HG02623 (cell line): Measurements from ENCODE around the gene PLPPR2.
"Not testable (repeated sequence)": the region's sequence is repeated elsewhere in the genome, so short reads cannot be mapped to it uniquely, and the experiment has no call there.

Experiments
- ATAC-seq: cut with Tn5 transposase; IDR thresholded peaks from one replicate; pipeline ENCODE4 v1.9.1; 2021; ENCODE audit warnings: moderate library complexity; ENCODE audit not compliant: unreplicated experiment

PLPPR2 gene

DNA sequence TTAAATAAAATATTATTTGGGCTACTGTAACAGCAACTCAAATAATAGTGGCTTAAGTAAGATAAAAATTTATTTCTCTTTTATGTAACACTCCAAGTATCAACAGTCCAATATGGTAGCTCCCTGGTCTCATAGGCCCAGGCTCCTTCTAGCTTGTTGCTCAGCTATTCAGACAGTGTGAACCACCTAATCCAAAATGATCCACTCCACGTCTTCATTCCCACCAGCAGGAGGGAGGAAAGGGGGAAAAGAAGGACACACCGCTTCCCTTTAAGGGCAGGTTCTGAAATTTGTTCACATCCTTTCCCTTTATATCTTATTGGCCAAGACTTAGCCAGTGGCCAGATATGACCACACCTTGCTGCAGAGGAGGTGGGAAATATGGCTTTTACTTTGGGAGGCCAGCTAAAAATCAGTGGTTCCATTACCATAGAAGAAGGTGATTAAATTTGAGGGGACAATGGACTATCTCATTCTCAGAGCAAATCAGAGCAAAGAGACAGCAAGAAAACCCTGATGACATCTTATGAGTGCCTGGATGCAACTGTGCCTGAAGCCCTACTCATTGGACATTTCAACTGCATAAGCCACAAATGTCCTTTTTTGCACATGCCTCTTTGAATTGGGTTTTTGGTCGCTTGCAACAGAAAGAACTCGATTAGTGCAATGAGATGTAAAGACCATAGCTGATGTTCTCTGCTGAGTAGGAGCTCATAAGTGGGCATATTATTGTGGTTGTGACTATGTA is 35.9 kb downstream of the PLPPR2 start:
- no peak for ATAC-seq

GRCh38 chr19:11397089-11397610 is 41.9 kb downstream of the PLPPR2 start:
- ATAC-seq: no peak

- ATAC-seq: no peak
Measured at GRCh38 chr19:11399667-11400066, 44.4 kb downstream of the PLPPR2 start.

- no peak for ATAC-seq
Measured at GRCh38 chr19:11400798-11401197, 45.6 kb downstream of the PLPPR2 start.

- ATAC-seq: no peak
Measured at GRCh38 chr19:11401808-11402543, 46.7 kb downstream of the PLPPR2 start.

- ATAC-seq: no peak
Measured at GRCh38 chr19:11404588-11405222, 49.5 kb downstream of the PLPPR2 start.

GRCh38 chr19:11405846-11406643 is 50.8 kb downstream of the PLPPR2 start:
- ATAC-seq: no peak

DNA sequence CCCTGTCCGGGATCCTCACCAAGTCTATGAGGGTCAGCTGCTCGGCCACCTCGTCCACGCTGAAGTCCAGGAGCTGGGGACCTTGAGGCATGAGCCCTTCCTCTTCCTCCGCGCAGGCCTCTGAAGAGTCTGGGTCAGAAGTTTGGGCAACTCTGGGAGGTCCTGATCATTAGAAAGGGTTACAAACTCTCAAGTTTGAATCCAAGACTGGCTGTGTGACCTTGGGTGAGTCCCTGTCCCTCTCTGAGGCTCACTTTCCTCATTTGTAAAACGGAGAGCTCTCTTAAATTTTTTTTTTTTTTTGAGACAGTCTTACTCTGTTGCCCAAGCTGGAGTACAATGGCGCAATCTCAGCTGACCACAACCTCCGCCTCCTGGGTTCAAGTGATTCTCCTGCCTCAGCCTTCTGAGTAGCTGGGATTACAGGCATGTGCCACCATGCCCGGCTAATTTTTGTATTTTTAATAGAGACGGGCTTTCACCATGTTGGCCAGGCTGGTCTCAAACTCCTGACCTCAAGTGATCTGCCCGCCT is 51.5 kb downstream of the PLPPR2 start:
- ATAC-seq: not testable (repeated sequence)

GRCh38 chr19:11408591-11408990 is 53.4 kb downstream of the PLPPR2 start:
- no peak for ATAC-seq

- ATAC-seq: no peak
Measured at GRCh38 chr19:11410682-11411081, 55.5 kb downstream of the PLPPR2 start.

DNA sequence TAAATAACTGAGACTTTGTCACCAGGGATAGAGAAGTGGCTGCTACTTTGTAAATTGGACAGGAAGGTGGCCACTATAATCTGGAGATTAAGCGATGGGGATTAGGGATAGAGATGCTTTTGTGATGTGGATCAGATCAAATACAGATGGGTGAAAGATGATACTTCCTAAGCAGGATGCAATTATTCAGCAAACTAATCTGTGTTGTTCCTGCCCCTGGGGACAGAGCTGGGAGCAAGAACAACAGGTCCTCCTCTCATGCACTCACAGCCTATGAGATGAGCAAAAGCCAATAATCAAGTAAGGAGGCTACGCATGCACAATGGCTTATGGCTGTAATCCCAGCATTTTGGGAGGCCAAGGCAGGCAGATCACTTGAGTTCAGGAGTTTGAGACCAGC is 59.3 kb downstream of the PLPPR2 start:
- no peak for ATAC-seq
